GM06990 (cell line): Measurements from ENCODE around the gene LBHD1.
A peak's percentile ranks its signal among the peaks of the same experiment; 100 is the strongest.

Source experiments
- DNase-seq: peaks from one replicate; pipeline ENCODE4 v3.0.0-alpha.2; 2011; ENCODE audit not compliant: insufficient read length; ENCODE audit errors: extremely low read depth
- H3K27me3 ChIP-seq: replicated peaks from 2 replicates; pipeline ENCODE4 v1.6.0; 2011; ENCODE audit warnings: low read length; ENCODE audit not compliant: control insufficient read depth, insufficient read depth
- H3K36me3 ChIP-seq: 2 replicates; pipeline ENCODE4 v1.5.1; 2011; ENCODE audit warnings: low read length; ENCODE audit not compliant: control insufficient read depth, insufficient read depth
- H3K4me3 ChIP-seq: replicated peaks from 2 replicates; pipeline ENCODE4 v1.5.1; 2011; ENCODE audit warnings: low read depth, mild to moderate bottlenecking, control low read depth, low read length
- TF ChIP-seq, protein P1 (sequence below): IDR thresholded peaks from 2 replicates; pipeline ENCODE4 v1.5.1; 2011; ENCODE audit warnings: low read length, control low read depth, mild to moderate bottlenecking, inconsistent platforms; ENCODE audit not compliant: insufficient read depth, poor library complexity, severe bottlenecking

Gene LBHD1

DNA sequence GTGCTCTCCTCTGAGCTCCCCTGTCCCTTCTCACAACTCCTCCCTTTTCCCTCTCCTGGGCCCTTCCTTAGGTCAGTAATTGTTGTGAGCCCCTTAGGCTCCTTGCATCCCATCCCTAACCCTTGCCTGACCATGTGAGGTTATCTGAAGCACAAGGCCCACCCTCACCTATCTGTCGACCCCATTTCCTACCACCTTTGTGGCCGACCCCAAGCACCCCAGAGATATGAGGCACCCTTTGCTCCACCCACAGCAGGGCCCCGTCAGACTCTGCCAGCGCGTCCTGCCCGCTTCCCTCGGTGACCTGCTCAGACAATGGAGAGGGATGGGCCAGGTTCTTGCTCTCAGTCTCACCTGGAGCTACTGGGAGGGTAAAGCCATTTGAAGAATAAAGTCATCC lies 36.7 kb upstream of the LBHD1 start:
- no peaks in the 10 kb centered on the region for H3K27me3 ChIP-seq
- no peak for DNase-seq
- peaks cover 7% of the 10 kb centered on the region for H3K36me3 ChIP-seq
- TF ChIP-seq, protein P1, sequence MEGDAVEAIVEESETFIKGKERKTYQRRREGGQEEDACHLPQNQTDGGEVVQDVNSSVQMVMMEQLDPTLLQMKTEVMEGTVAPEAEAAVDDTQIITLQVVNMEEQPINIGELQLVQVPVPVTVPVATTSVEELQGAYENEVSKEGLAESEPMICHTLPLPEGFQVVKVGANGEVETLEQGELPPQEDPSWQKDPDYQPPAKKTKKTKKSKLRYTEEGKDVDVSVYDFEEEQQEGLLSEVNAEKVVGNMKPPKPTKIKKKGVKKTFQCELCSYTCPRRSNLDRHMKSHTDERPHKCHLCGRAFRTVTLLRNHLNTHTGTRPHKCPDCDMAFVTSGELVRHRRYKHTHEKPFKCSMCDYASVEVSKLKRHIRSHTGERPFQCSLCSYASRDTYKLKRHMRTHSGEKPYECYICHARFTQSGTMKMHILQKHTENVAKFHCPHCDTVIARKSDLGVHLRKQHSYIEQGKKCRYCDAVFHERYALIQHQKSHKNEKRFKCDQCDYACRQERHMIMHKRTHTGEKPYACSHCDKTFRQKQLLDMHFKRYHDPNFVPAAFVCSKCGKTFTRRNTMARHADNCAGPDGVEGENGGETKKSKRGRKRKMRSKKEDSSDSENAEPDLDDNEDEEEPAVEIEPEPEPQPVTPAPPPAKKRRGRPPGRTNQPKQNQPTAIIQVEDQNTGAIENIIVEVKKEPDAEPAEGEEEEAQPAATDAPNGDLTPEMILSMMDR, result no peak
- peak overlapping the region; percentile 63 for H3K4me3 ChIP-seq

DNA sequence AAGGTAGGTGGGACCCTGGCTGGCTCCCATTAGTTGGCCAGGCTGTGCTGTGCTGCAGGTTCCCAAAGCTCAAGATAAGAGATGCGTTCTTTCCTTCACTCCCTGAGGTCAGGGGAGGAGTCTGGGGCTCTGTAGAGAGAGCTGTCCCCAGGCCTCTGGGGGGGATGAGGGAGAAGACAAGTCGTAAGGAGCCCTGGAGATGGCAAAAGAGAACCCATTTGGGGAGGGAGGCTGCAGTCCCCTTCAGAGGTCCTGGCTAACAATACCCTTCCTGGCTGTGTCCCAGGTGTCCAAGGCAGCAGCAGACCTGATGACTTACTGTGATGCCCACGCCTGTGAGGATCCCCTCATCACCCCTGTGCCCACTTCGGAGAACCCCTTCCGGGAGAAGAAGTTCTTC lies 36.3 kb upstream of the LBHD1 start:
- H3K27me3 ChIP-seq, result no peaks in the 10 kb centered on the region
- peak overlapping the region; percentile 63 for H3K4me3 ChIP-seq
- TF ChIP-seq, protein P1, result no peak
- DNase-seq, result no peak
- H3K36me3 ChIP-seq, result peaks cover 4% of the 10 kb centered on the region

DNA sequence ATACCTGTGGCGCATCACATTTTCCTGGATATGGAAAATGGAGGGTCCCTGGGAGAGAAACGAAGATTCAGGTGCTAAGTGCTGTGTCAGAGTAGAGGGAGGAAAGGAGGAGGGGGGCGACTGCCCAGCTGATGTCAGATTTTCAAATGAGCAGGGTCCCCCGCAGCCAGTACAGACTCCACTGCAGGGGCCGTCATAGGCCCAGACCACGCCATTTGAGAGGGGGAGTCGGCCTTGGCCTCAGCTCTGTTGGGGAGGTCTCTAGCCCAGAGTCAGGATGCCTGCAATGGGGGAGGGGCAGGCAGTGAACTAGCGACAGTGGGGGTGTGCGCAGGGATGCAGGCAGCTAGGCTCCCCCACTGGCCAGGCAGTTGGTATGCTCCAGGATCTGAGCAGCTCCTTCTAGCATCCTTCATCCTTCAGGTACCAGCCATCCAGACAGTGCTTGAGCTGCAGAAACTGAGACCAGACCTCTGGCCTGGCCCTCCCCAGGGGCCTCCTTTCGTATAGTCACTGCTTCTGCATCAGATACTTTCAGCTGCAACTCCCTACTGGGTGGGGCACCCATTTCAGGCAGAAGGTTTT lies 35.3 kb upstream of the LBHD1 start, which contains the start of the genes BSCL2 and GNG3:
BSCL2 (minus strand) TSS at position 148 of the 585 bp plus-strand sequence. CDS start 229 bp downstream, outside the sequence.
GNG3 (plus strand) TSS at position 400 of the 585 bp plus-strand sequence. CDS start 620 bp downstream, outside the sequence.
- no peak for DNase-seq

DNA sequence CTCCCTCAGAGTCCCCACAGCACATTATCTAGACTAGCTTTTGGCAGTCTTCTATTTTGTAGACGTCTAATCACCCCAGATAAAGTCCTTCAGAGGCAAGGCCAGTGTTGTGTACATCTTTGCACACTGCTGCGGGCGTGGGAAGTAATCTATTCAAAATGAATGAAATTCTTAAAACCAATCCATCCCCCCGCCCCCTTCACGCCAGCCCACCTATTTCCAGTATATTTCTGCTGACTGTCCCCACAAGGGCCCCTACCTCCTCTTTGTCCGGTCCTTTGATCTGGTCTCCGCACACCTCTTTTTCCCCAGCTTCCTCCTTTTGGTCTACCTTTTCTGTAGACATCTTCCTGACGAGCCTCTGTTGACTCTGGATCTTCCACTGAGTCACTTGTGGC lies 34.8 kb upstream of the LBHD1 start:
- H3K4me3 ChIP-seq, result no peak overlapping the region
- TF ChIP-seq, protein P1, result no peak
- no peak for DNase-seq
- peaks cover 2% of the 10 kb centered on the region for H3K36me3 ChIP-seq
- no peaks in the 10 kb centered on the region for H3K27me3 ChIP-seq

More for the DNA sequence above, 35.3 kb upstream of the LBHD1 start, which contains the start of the genes BSCL2 and GNG3:
- H3K36me3 ChIP-seq, result peaks cover 4% of the 10 kb centered on the region
- peak within 1 kb of the TSS; percentile 82 for H3K4me3 ChIP-seq
- H3K27me3 ChIP-seq, result no peaks in the 10 kb centered on the region
- TF ChIP-seq, protein P1, result no peak

DNA sequence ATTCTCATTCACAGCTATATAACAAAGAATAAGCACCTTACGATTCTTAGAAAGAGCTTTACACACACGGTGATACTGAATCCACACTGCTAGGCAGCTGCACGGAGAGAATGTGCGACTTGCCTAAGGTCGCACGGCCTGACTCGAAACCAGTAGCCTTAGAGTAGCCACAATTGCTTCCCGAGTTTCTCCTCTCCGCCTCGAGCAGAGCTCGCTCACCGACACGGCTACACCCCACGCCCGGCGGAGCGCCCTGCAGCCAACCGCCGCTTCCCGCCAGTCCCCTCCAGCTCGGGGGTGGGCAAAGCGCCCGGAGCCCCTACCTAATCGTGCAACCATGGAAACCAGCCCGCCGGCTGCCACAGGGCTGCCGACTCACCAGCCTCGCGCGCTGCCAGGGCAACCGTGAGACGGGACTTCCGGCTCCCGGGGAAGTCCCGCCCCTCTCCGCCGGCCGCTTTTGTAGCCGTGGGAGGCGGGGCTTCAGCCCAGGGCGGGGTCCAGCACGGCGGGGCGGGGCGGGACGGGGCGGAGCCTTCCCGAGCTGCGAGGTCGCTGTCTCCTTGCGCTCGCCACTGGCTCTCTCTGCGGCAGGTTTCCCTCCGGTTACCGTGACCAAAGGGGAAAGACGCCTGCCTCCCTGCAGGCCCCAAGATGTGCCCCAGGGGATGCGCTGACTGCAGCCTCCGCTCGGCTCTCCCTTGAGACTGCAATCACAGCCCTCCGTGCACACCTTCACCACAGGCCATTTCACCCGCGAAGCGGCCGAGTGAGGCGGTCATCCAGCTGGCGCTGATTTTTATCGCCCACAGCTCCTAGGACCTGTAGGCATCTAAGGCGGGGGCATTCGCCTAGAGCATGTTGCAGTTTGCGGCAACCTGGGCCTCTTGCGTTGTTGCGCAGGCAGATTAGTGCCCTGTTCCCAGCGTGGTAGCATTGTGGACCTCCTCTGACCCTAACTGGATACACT lies 34.1 kb upstream of the LBHD1 start:
- DNase-seq, result peak; percentile 90
- H3K36me3 ChIP-seq, result peaks cover 2% of the 10 kb centered on the region; the same call in 1 of the 2 replicates
- no peaks in the 10 kb centered on the region for H3K27me3 ChIP-seq
- TF ChIP-seq, protein P1, result no peak
- H3K4me3 ChIP-seq, result peak overlapping the region; percentile 82
